Measurements from ENCODE around the gene NRF1.

DNA sequence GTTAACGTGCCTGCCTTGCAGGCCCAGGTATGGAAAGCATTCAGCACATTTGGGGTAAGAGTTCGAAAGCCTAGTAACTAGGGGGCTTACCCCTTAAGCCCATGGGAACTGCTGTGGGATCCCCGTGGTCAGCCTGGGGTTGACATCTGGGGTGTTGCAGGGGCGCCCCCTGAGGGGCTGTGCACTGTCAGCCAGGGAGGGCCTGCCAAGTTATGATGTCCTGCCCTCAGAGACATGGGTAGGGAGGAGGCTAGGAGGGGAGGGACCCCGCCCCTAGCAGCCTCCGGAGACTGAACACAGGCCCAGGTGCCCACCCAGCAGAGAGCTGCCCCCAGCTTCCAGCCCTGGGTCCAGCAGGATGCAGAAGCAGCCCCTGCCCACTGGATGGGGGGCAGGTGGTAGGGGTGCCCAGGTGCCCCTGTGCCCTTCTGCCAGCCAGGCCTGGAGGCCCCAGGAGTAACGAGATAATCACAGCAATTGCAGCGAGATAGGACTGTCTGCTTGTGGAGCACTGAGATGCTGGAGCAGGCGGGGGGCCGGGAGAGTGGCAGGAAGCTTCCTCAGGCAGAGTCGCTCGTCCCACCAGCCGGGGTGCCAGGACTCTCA is 187.9 kb downstream of the NRF1 start:
- TF ChIP-seq, protein P1, sequence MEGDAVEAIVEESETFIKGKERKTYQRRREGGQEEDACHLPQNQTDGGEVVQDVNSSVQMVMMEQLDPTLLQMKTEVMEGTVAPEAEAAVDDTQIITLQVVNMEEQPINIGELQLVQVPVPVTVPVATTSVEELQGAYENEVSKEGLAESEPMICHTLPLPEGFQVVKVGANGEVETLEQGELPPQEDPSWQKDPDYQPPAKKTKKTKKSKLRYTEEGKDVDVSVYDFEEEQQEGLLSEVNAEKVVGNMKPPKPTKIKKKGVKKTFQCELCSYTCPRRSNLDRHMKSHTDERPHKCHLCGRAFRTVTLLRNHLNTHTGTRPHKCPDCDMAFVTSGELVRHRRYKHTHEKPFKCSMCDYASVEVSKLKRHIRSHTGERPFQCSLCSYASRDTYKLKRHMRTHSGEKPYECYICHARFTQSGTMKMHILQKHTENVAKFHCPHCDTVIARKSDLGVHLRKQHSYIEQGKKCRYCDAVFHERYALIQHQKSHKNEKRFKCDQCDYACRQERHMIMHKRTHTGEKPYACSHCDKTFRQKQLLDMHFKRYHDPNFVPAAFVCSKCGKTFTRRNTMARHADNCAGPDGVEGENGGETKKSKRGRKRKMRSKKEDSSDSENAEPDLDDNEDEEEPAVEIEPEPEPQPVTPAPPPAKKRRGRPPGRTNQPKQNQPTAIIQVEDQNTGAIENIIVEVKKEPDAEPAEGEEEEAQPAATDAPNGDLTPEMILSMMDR (IDR thresholded peaks at IDR 0.05): no peak
- TF ChIP-seq MYC (IDR thresholded peaks at IDR 0.05; ENCODE audit: borderline replicate concordance, low read length): no peak
- TF ChIP-seq EP300 (IDR thresholded peaks at IDR 0.05): no peak
- no peak for TF ChIP-seq SREBF2 (IDR thresholded peaks at IDR 0.05)
- TF ChIP-seq, protein P2, sequence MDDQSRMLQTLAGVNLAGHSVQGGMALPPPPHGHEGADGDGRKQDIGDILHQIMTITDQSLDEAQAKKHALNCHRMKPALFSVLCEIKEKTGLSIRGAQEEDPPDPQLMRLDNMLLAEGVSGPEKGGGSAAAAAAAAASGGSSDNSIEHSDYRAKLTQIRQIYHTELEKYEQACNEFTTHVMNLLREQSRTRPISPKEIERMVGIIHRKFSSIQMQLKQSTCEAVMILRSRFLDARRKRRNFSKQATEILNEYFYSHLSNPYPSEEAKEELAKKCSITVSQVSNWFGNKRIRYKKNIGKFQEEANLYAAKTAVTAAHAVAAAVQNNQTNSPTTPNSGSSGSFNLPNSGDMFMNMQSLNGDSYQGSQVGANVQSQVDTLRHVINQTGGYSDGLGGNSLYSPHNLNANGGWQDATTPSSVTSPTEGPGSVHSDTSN (IDR thresholded peaks at IDR 0.05): no peak
- no peak for TF ChIP-seq SMC3 (IDR thresholded peaks at IDR 0.05)
- no peak for TF ChIP-seq MAFK (IDR thresholded peaks at IDR 0.05; ENCODE audit: partially characterized antibody)
- no peak for TF ChIP-seq TP53 (CRISPR knock-in tag; IDR thresholded peaks at IDR 0.05)
- TF ChIP-seq, protein P3, sequence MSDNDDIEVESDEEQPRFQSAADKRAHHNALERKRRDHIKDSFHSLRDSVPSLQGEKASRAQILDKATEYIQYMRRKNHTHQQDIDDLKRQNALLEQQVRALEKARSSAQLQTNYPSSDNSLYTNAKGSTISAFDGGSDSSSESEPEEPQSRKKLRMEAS (IDR thresholded peaks at IDR 0.05): no peak
- no peak for TF ChIP-seq CEBPB (IDR thresholded peaks at IDR 0.05)
- no peak for TF ChIP-seq POLR2A (IDR thresholded peaks at IDR 0.05; ENCODE audit: low read length)
- TF ChIP-seq, protein P4, sequence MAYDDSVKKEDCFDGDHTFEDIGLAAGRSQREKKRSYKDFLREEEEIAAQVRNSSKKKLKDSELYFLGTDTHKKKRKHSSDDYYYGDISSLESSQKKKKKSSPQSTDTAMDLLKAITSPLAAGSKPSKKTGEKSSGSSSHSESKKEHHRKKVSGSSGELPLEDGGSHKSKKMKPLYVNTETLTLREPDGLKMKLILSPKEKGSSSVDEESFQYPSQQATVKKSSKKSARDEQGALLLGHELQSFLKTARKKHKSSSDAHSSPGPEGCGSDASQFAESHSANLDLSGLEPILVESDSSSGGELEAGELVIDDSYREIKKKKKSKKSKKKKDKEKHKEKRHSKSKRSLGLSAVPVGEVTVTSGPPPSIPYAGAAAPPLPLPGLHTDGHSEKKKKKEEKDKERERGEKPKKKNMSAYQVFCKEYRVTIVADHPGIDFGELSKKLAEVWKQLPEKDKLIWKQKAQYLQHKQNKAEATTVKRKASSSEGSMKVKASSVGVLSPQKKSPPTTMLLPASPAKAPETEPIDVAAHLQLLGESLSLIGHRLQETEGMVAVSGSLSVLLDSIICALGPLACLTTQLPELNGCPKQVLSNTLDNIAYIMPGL (CRISPR knock-in tag; IDR thresholded peaks at IDR 0.05; ENCODE audit: borderline replicate concordance): no peak

Data from A549 (cell line).